ENCODE data around the gene ZNF385A. TPM values are rescaled to one million over a fixed set of nuclear protein-coding genes. Genes with fewer than 3 reads are reported as not detected.

The ZNF385A gene
- total RNA-seq, 1 experiment from 2014 or later, result 5.9 TPM

DNA sequence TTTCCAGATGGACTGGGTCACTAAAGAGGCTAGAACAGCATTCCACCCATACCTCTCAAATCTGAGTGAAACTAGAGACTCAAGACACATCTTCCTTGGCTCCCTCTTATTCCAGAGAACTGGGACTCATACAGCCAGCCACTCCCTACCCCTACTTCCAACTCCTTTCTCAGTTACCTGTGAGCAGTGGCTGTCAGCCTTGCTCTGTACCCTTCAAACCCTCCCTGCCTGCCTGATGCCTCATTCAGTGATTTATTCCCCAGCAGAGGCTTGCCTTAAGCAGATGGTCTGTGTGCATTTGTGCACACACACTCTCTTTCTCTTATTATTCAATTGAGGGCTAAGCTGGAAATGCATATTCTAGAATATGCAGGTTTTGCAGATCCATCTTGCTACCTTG is 34.9 kb downstream of the ZNF385A start:
- H3K27me3 ChIP-seq (ENCODE audit: control insufficient read depth, insufficient read depth, low read length), result no peaks in the 10 kb centered on the region
- peaks cover 22% of the 10 kb centered on the region for H3K36me3 ChIP-seq (ENCODE audit: control insufficient read depth, insufficient read depth, low read length)
- H3K4me3 ChIP-seq (ENCODE audit: low read depth in 2 of 2, low read length in 2 of 2), result no peak overlapping the region
- no TSS peak for BruUV-seq (replicated peaks)
- DNase-seq (ENCODE audit: low read depth, low spot score) (no peak), ATAC-seq (no peak)
- H3K27ac ChIP-seq (ENCODE audit: low read length), result no peak overlapping the region
- H3K4me1 ChIP-seq (ENCODE audit: control insufficient read depth, insufficient read depth, low read length), result 0 out of 2 replicates have a peak, but pooled peaks cover 5% of the 10 kb centered on the region
- ChIA-PET CTCF (interaction anchor here (0.6 kb wide), 1 partner anchor 25 kb away, joined by 3 read pairs; the partner anchor contains the start of gene COPZ1), POLR2A (no interaction called here)
- in situ Hi-C loops (cut with HindIII; ENCODE audit: low pct_unique_long_range_greater_than_20kb, low sequenced_read_pairs), result no loop called here
- intact Hi-C loops (cut with micrococcal nuclease; ENCODE audit: unreplicated experiment), result no loop called here
- no peaks in the 10 kb centered on the region for H3K9me3 ChIP-seq (ENCODE audit: control insufficient read depth, insufficient read depth, low read depth, low read length)
- TF ChIP-seq TCF7L2 (IDR thresholded peaks at IDR 0.05; ENCODE audit: low read depth, low read length), result no peak

DNA sequence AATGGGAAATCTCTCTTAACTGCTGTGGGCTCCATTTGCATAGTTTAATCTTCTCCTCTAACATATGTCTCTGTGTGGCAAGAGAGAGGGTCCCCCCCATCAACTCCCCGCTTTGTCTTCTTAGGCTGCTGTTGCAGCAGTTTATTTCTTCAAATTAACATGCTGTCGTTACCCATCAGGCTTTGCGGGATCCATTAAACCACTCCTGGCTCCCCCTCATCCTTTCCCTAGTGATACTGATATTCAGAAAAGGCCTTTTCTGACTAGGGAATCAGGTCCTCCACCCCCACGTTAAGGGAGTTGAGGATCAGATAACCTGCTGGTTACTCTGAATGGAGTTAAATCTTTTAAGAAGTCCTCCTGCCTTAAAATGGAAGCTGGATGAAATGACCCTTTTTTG is 35.5 kb downstream of the ZNF385A start:
- in situ Hi-C loops (cut with HindIII; ENCODE audit: low pct_unique_long_range_greater_than_20kb, low sequenced_read_pairs) (no loop called here), intact Hi-C loops (cut with micrococcal nuclease; ENCODE audit: unreplicated experiment) (no loop called here)
- no TSS peak for BruUV-seq (replicated peaks)
- Histone ChIP-seq H3K9me3 (ENCODE audit: control insufficient read depth, insufficient read depth, low read depth, low read length) (no peaks in the 10 kb centered on the region), H3K4me3 (ENCODE audit: low read depth in 2 of 2, low read length in 2 of 2) (no peak overlapping the region), H3K27ac (ENCODE audit: low read length) (no peak overlapping the region), H3K4me1 (ENCODE audit: control insufficient read depth, insufficient read depth, low read length) (0 out of 2 replicates have a peak, but pooled peaks cover 5% of the 10 kb centered on the region), H3K36me3 (ENCODE audit: control insufficient read depth, insufficient read depth, low read length) (peaks cover 22% of the 10 kb centered on the region), H3K27me3 (ENCODE audit: control insufficient read depth, insufficient read depth, low read length) (no peaks in the 10 kb centered on the region)
- TF ChIP-seq TCF7L2 (IDR thresholded peaks at IDR 0.05; ENCODE audit: low read depth, low read length), result no peak
- no peak for ATAC-seq
- ChIA-PET CTCF (no interaction called here), POLR2A (no interaction called here)
- DNase-seq (ENCODE audit: low read depth, low spot score), result no peak

DNA sequence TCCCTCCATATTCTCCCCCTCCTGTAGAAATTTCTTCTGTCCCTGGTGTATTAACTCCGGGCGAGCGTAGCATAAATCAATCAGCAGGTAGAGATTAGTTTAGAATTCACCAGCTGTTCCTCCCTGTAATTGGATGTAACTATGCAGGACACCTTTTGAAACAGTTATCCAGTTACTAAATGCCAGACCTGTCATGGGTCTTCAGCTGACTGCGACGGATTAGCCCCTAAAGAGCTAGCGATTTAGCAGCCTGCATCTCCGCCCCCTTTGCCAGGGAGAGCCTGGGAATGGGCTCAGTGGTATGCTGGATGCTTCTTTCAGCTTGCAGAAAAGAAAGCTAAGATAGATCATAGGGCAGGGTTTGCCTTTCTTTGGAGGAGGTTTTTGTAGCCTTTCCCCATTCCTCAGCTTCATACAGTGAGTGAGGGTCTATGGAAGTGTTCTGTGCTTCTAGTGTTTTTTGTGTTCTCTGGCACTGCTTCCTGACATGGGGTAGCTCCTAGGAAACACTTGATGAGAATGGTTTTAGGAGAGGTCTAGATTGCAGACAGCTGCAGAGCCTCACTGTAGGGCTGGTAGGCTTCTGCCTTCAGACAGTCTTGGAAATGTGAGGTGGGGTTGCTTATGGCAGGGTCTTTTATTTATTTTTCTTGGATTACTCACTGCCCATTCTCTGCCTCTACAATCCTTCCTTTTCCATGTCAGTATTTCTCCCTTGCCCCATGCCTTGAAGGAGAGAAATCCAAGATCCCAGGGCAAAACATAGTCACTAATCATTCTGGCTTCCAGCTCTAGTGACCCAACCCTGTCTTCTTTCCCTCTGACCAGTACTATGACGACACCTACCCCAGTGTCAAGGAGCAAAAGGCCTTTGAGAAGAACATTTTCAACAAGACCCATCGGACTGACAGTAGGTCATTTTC is 42.9 kb downstream of the ZNF385A start:
- H3K36me3 ChIP-seq (ENCODE audit: control insufficient read depth, insufficient read depth, low read length), result peaks cover 22% of the 10 kb centered on the region
- no peaks in the 10 kb centered on the region for H3K27me3 ChIP-seq (ENCODE audit: control insufficient read depth, insufficient read depth, low read length)
- DNase-seq (ENCODE audit: low read depth, low spot score) (no peak), ATAC-seq (no peak)
- BruUV-seq (replicated peaks), result no TSS peak
- H3K9me3 ChIP-seq (ENCODE audit: control insufficient read depth, insufficient read depth, low read depth, low read length), result no peaks in the 10 kb centered on the region
- no peaks in the 10 kb centered on the region for H3K4me1 ChIP-seq (ENCODE audit: control insufficient read depth, insufficient read depth, low read length)
- POLR2A ChIA-PET, result interaction anchor here (0.6 kb wide), 1 partner anchor 53 kb away, joined by 3 read pairs; no protein-coding TSS in a partner anchor
- intact Hi-C loops (cut with micrococcal nuclease; ENCODE audit: unreplicated experiment) (no loop called here), in situ Hi-C loops (cut with HindIII; ENCODE audit: low pct_unique_long_range_greater_than_20kb, low sequenced_read_pairs) (no loop called here)
- no peak overlapping the region for H3K27ac ChIP-seq (ENCODE audit: low read length)
- H3K4me3 ChIP-seq (ENCODE audit: low read depth in 2 of 2, low read length in 2 of 2), result no peak overlapping the region
- no peak for TF ChIP-seq POLR2AphosphoS5 (IDR thresholded peaks at IDR 0.05; ENCODE audit: low read depth, low read length)
- TF ChIP-seq SIN3A (IDR thresholded peaks at IDR 0.05; ENCODE audit: borderline replicate concordance, insufficient read depth, low read depth, low read length), result no peak
- TF ChIP-seq, protein P1, sequence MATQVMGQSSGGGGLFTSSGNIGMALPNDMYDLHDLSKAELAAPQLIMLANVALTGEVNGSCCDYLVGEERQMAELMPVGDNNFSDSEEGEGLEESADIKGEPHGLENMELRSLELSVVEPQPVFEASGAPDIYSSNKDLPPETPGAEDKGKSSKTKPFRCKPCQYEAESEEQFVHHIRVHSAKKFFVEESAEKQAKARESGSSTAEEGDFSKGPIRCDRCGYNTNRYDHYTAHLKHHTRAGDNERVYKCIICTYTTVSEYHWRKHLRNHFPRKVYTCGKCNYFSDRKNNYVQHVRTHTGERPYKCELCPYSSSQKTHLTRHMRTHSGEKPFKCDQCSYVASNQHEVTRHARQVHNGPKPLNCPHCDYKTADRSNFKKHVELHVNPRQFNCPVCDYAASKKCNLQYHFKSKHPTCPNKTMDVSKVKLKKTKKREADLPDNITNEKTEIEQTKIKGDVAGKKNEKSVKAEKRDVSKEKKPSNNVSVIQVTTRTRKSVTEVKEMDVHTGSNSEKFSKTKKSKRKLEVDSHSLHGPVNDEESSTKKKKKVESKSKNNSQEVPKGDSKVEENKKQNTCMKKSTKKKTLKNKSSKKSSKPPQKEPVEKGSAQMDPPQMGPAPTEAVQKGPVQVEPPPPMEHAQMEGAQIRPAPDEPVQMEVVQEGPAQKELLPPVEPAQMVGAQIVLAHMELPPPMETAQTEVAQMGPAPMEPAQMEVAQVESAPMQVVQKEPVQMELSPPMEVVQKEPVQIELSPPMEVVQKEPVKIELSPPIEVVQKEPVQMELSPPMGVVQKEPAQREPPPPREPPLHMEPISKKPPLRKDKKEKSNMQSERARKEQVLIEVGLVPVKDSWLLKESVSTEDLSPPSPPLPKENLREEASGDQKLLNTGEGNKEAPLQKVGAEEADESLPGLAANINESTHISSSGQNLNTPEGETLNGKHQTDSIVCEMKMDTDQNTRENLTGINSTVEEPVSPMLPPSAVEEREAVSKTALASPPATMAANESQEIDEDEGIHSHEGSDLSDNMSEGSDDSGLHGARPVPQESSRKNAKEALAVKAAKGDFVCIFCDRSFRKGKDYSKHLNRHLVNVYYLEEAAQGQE (IDR thresholded peaks at IDR 0.05; ENCODE audit: insufficient read depth in 1 of 2, low read depth in 2 of 2, low read length in 1 of 2), result no peak
- TF ChIP-seq, protein P2, sequence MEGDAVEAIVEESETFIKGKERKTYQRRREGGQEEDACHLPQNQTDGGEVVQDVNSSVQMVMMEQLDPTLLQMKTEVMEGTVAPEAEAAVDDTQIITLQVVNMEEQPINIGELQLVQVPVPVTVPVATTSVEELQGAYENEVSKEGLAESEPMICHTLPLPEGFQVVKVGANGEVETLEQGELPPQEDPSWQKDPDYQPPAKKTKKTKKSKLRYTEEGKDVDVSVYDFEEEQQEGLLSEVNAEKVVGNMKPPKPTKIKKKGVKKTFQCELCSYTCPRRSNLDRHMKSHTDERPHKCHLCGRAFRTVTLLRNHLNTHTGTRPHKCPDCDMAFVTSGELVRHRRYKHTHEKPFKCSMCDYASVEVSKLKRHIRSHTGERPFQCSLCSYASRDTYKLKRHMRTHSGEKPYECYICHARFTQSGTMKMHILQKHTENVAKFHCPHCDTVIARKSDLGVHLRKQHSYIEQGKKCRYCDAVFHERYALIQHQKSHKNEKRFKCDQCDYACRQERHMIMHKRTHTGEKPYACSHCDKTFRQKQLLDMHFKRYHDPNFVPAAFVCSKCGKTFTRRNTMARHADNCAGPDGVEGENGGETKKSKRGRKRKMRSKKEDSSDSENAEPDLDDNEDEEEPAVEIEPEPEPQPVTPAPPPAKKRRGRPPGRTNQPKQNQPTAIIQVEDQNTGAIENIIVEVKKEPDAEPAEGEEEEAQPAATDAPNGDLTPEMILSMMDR (IDR thresholded peaks at IDR 0.05), result no peak
- no peak for TF ChIP-seq TCF7L2 (IDR thresholded peaks at IDR 0.05; ENCODE audit: low read depth, low read length)
- CTCF ChIA-PET, result no interaction called here

Data from Panc1 (cell line).